ENCODE data around the gene MYRF. TPM values are rescaled to one million over a fixed set of nuclear protein-coding genes. Genes with fewer than 3 reads are reported as not detected.

The MYRF gene
- total RNA-seq, 1 experiment from 2014 or later: 15.3 TPM

GRCh38 chr11:61738776-61739175 lies 13.7 kb upstream of the MYRF start:
- Histone ChIP-seq H4K20me1 (ENCODE audit: insufficient read depth) (no peaks in the 10 kb centered on the region), H3K36me3 (ENCODE audit: low read depth) (no peaks in the 10 kb centered on the region), H3K4me2 (no peak overlapping the region), H3K27ac (no peak overlapping the region), H3K9me2 (ENCODE audit: insufficient read depth) (no peaks in the 10 kb centered on the region), H3K9me3 (ENCODE audit: insufficient read depth, low read depth) (no peaks in the 10 kb centered on the region), H3K79me2 (ENCODE audit: low read depth) (no peaks in the 10 kb centered on the region), H3K4me3 (no peak overlapping the region), H3F3A (ENCODE audit: insufficient read depth, low read depth) (peaks cover 16% of the 10 kb centered on the region; the same call in 1 of the 2 replicates), H3K4me1 (replicated peaks; ENCODE audit: insufficient read depth) (peaks cover 20% of the 10 kb centered on the region), H3K27me3 (ENCODE audit: insufficient read depth, low read depth) (no peaks in the 10 kb centered on the region), H2AFZ (no peak overlapping the region)
- intact Hi-C loops (cut with micrococcal nuclease; ENCODE audit: unreplicated experiment): no loop called here
- ChIA-PET CTCF (no interaction called here), POLR2A (ENCODE audit: unreplicated experiment) (no interaction called here)
- DNase-seq: no peak
- no peak for TF ChIP-seq CTCF (conservative IDR thresholded peaks at IDR 0.05)
- TF ChIP-seq EZH2 (IDR thresholded peaks at IDR 0.05; ENCODE audit: low read depth): no peak
- no TSS peak for BruUV-seq (replicated peaks)

- no peak overlapping the region for H3K4me3 ChIP-seq
- no peaks in the 10 kb centered on the region for H3K36me3 ChIP-seq (ENCODE audit: low read depth)
- H3K9me2 ChIP-seq (ENCODE audit: insufficient read depth): no peaks in the 10 kb centered on the region
- ChIA-PET POLR2A (ENCODE audit: unreplicated experiment) (no interaction called here), CTCF (no interaction called here)
- peaks cover 16% of the 10 kb centered on the region; the same call in 1 of the 2 replicates for H3F3A ChIP-seq (ENCODE audit: insufficient read depth, low read depth)
- DNase-seq: no peak
- intact Hi-C loops (cut with micrococcal nuclease; ENCODE audit: unreplicated experiment): no loop called here
- no peaks in the 10 kb centered on the region for H3K79me2 ChIP-seq (ENCODE audit: low read depth)
- no peak overlapping the region for H2AFZ ChIP-seq
- peaks cover 20% of the 10 kb centered on the region for H3K4me1 ChIP-seq (replicated peaks; ENCODE audit: insufficient read depth)
- no peaks in the 10 kb centered on the region for H3K27me3 ChIP-seq (ENCODE audit: insufficient read depth, low read depth)
- no peak overlapping the region for H3K4me2 ChIP-seq
- no peaks in the 10 kb centered on the region for H4K20me1 ChIP-seq (ENCODE audit: insufficient read depth)
- H3K27ac ChIP-seq: no peak overlapping the region
- no peaks in the 10 kb centered on the region for H3K9me3 ChIP-seq (ENCODE audit: insufficient read depth, low read depth)
- TF ChIP-seq EZH2 (IDR thresholded peaks at IDR 0.05; ENCODE audit: low read depth) (no peak), CTCF (conservative IDR thresholded peaks at IDR 0.05) (no peak)
- BruUV-seq (replicated peaks): no TSS peak
Measured at GRCh38 chr11:61739413-61739812, 13.0 kb upstream of the MYRF start.

- no peaks in the 10 kb centered on the region for H3K27me3 ChIP-seq (ENCODE audit: insufficient read depth, low read depth)
- POLR2A ChIA-PET (ENCODE audit: unreplicated experiment): interaction anchor here (0.5 kb wide), 1 partner anchor 75 kb away, joined by 3 read pairs; no protein-coding TSS in a partner anchor
- no peaks in the 10 kb centered on the region for H4K20me1 ChIP-seq (ENCODE audit: insufficient read depth)
- intact Hi-C loops (cut with micrococcal nuclease; ENCODE audit: unreplicated experiment): no loop called here
- CTCF ChIA-PET: interaction anchor here (0.6 kb wide), 1 partner anchor 32 kb away, joined by 7 read pairs; no protein-coding TSS in a partner anchor
- H3K9me3 ChIP-seq (ENCODE audit: insufficient read depth, low read depth): no peaks in the 10 kb centered on the region
- peaks cover 20% of the 10 kb centered on the region for H3K4me1 ChIP-seq (replicated peaks; ENCODE audit: insufficient read depth)
- H3K36me3 ChIP-seq (ENCODE audit: low read depth): no peaks in the 10 kb centered on the region
- H3K4me2 ChIP-seq: no peak overlapping the region
- no peaks in the 10 kb centered on the region for H3K9me2 ChIP-seq (ENCODE audit: insufficient read depth)
- no peak overlapping the region for H3K27ac ChIP-seq
- no TSS peak for BruUV-seq (replicated peaks)
- H2AFZ ChIP-seq: no peak overlapping the region
- no peak for DNase-seq
- H3K79me2 ChIP-seq (ENCODE audit: low read depth): no peaks in the 10 kb centered on the region
- TF ChIP-seq EZH2 (IDR thresholded peaks at IDR 0.05; ENCODE audit: low read depth): no peak
- no peak for TF ChIP-seq CTCF (conservative IDR thresholded peaks at IDR 0.05)
- peaks cover 16% of the 10 kb centered on the region; the same call in 1 of the 2 replicates for H3F3A ChIP-seq (ENCODE audit: insufficient read depth, low read depth)
- H3K4me3 ChIP-seq: no peak overlapping the region
Measured at GRCh38 chr11:61739966-61740365, 12.5 kb upstream of the MYRF start.

Data from PC-9 (cell line).